Stimulated activated CD4-positive, alpha-beta T cell treated with anti-CD3 and anti-CD28 coated beads, Interleukin-12 subunit alpha, Interleukin-12 subunit beta, amount 100 ng/mL, for 48 hours (primary cell): Measurements from ENCODE around the gene ATP2A1.
"Not testable (repeated sequence)": the region's sequence is repeated elsewhere in the genome, so short reads cannot be mapped to it uniquely, and the experiment has no call there.

Source experiments
- DNase-seq, 3 donors: peaks; one replicate each; pipeline ENCODE4 v3.0.0-alpha.2; 2020; ENCODE audit warnings: low read depth in 2 of 3, low spot score in 1 of 3

Gene ATP2A1

GRCh38 chr16:28905229-28905754 is 27.0 kb downstream of the ATP2A1 start:
- no peak for DNase-seq

- no peak for DNase-seq
Observed at GRCh38 chr16:28905800-28906372, 27.6 kb downstream of the ATP2A1 start.

GRCh38 chr16:28910086-28911031 is 32.1 kb downstream of the ATP2A1 start:
- DNase-seq, result no peak

GRCh38 chr16:28912558-28912957 is 34.3 kb downstream of the ATP2A1 start:
- DNase-seq, result no peak

- DNase-seq, result no peak
Observed at GRCh38 chr16:28913946-28914724, 35.8 kb downstream of the ATP2A1 start.

GRCh38 chr16:28915181-28915580 is 36.9 kb downstream of the ATP2A1 start:
- no peak for DNase-seq

- no peak for DNase-seq
Observed at GRCh38 chr16:28917095-28917494, 38.8 kb downstream of the ATP2A1 start.

- no peak for DNase-seq
Observed at GRCh38 chr16:28918698-28919097, 40.4 kb downstream of the ATP2A1 start.

- DNase-seq, result no peak
Observed at GRCh38 chr16:28923231-28923587, 44.9 kb downstream of the ATP2A1 start.

- no peak for DNase-seq
Observed at GRCh38 chr16:28923652-28924398, 45.5 kb downstream of the ATP2A1 start.

GRCh38 chr16:28924399-28924761 is 46.1 kb downstream of the ATP2A1 start:
- DNase-seq, result no peak

GRCh38 chr16:28924762-28925385 is 46.6 kb downstream of the ATP2A1 start, which contains the start of gene RABEP2:
TSS of gene RABEP2 (minus strand) at chr16:28925238. CDS start at chr16:28925163, 75 bp downstream.
- peak; percentile 95 to 99 (median 95) for DNase-seq

- peak; percentile 73 to 78 (median 74) for DNase-seq
Observed at GRCh38 chr16:28925386-28926228, 47.3 kb downstream of the ATP2A1 start.

GRCh38 chr16:28926284-28926683 is 48.0 kb downstream of the ATP2A1 start:
- not testable (repeated sequence) for DNase-seq

- no peak for DNase-seq
Observed at GRCh38 chr16:28927815-28928214, 49.5 kb downstream of the ATP2A1 start.

GRCh38 chr16:28930203-28930602 is 51.9 kb downstream of the ATP2A1 start:
- no peak for DNase-seq

GRCh38 chr16:28930652-28931051 is 52.4 kb downstream of the ATP2A1 start:
- DNase-seq, result no peak

- DNase-seq, result no peak
Observed at GRCh38 chr16:28931801-28932225, 53.5 kb downstream of the ATP2A1 start, which contains the start of gene CD19. TSS of gene CD19 (plus strand) at chr16:28931971. CDS start at chr16:28932001, 30 bp downstream.
